Activated T-cell treated with anti-CD3 and anti-CD28 coated beads, Interleukin-2, amount 50 U/mL, for 72 hours (primary cell): ENCODE measurements around the gene MBD3L2. TPM values are rescaled to one million over a fixed set of nuclear protein-coding genes. Genes with fewer than 3 reads are reported as not detected.
"Not testable (repeated sequence)": the region's sequence is repeated elsewhere in the genome, so short reads cannot be mapped to it uniquely, and the experiment has no call there.

ENCODE experiments used
- ATAC-seq, 2 donors: fragments of 150-1000 bp; cut with Tn5 transposase; replicated peaks in 1 of 2; 2 replicates each; pipeline ENCODE4 v1.10.0; 2021; ENCODE audit warnings: moderate library complexity in 2 of 2, mild to moderate bottlenecking in 1 of 2
- DNase-seq, 2 donors: peaks; one replicate each; pipeline ENCODE4 v3.0.0; 2021 to 2022; ENCODE audit warnings: mixed read lengths in 1 of 2
- H3K27ac Mint-ChIP-seq: one replicate; pipeline ENCODE4 v1.8.0; 2022; ENCODE audit warnings: mild to moderate bottlenecking, moderate library complexity, mixed read lengths
- H3K27me3 Mint-ChIP-seq: one replicate; pipeline ENCODE4 v1.8.0; 2022; ENCODE audit warnings: low read depth, mixed read lengths
- H3K36me3 Mint-ChIP-seq, 2 donors: one replicate each; pipeline ENCODE4 v1.8.0; 2022; ENCODE audit warnings: mixed read lengths in 2 of 2, mild to moderate bottlenecking in 1 of 2; ENCODE audit not compliant: insufficient read depth in 2 of 2
- H3K4me1 Mint-ChIP-seq: one replicate; pipeline ENCODE4 v1.8.0; 2022; ENCODE audit warnings: low read depth, mixed read lengths
- H3K4me3 Mint-ChIP-seq, 2 donors: one replicate each; pipeline ENCODE4 v1.8.0; 2022; ENCODE audit warnings: mild to moderate bottlenecking in 2 of 2, mixed read lengths in 2 of 2, moderate library complexity in 2 of 2
- H3K9me3 Mint-ChIP-seq, 2 donors: one replicate each; pipeline ENCODE4 v1.8.0; 2022; ENCODE audit warnings: mixed read lengths in 2 of 2
- total RNA-seq, 2 donors: library from RNA; stranded (reverse); gene quantifications; one replicate each; pipeline ENCODE4 v1.2.3, GENCODE V29; 2022

MBD3L2 gene
- total RNA-seq, 2 donors from 2014 or later = not detected

- H3K9me3 Mint-ChIP-seq, H3K4me1 Mint-ChIP-seq, ATAC-seq, H3K36me3 Mint-ChIP-seq, H3K27me3 Mint-ChIP-seq, H3K27ac Mint-ChIP-seq, H3K4me3 Mint-ChIP-seq, DNase-seq: not testable (repeated sequence)
Observed at GRCh38 chr19:7040079-7040478, 9.0 kb upstream of the MBD3L2 start, which contains the start of gene MBD3L4. MBD3L4 (minus strand) TSS chr19:7040179; CDS start chr19:7040144, 35 bp downstream.

- H3K36me3 Mint-ChIP-seq, H3K27me3 Mint-ChIP-seq, H3K27ac Mint-ChIP-seq, H3K9me3 Mint-ChIP-seq, H3K4me1 Mint-ChIP-seq, H3K4me3 Mint-ChIP-seq, ATAC-seq, DNase-seq: not testable (repeated sequence)
Observed at GRCh38 chr19:7041563-7041962, 7.6 kb upstream of the MBD3L2 start.

- H3K36me3 Mint-ChIP-seq, DNase-seq: not testable (repeated sequence)
Observed at GRCh38 chr19:7051421-7051820, 2.3 kb downstream of the MBD3L2 start.

GRCh38 chr19:7052896-7053295, 3.8 kb downstream of the MBD3L2 start:
- H3K27me3 Mint-ChIP-seq, H3K27ac Mint-ChIP-seq, H3K4me1 Mint-ChIP-seq, H3K9me3 Mint-ChIP-seq, H3K36me3 Mint-ChIP-seq, DNase-seq, H3K4me3 Mint-ChIP-seq: not testable (repeated sequence)
- ATAC-seq = peak; percentile 33 to 64

More at GRCh38 chr19:7051421-7051820, 2.3 kb downstream of the MBD3L2 start:
- not testable (repeated sequence) for H3K9me3 Mint-ChIP-seq, H3K27me3 Mint-ChIP-seq, H3K27ac Mint-ChIP-seq, H3K4me1 Mint-ChIP-seq, ATAC-seq, H3K4me3 Mint-ChIP-seq

- not testable (repeated sequence) for H3K4me1 Mint-ChIP-seq, H3K27me3 Mint-ChIP-seq, H3K36me3 Mint-ChIP-seq, H3K9me3 Mint-ChIP-seq, H3K4me3 Mint-ChIP-seq, DNase-seq, H3K27ac Mint-ChIP-seq
- peak; percentile 51 to 57 for ATAC-seq
Observed at GRCh38 chr19:7054635-7055368, 5.7 kb downstream of the MBD3L2 start.

- ATAC-seq, H3K9me3 Mint-ChIP-seq, H3K4me1 Mint-ChIP-seq, H3K36me3 Mint-ChIP-seq, H3K27ac Mint-ChIP-seq, H3K4me3 Mint-ChIP-seq, DNase-seq, H3K27me3 Mint-ChIP-seq: not testable (repeated sequence)
Observed at GRCh38 chr19:7055679-7056078, 6.6 kb downstream of the MBD3L2 start.

- not testable (repeated sequence) for H3K9me3 Mint-ChIP-seq, H3K27me3 Mint-ChIP-seq, H3K4me3 Mint-ChIP-seq, DNase-seq, H3K4me1 Mint-ChIP-seq, H3K36me3 Mint-ChIP-seq, ATAC-seq, H3K27ac Mint-ChIP-seq
Observed at GRCh38 chr19:7056371-7056770, 7.2 kb downstream of the MBD3L2 start.

- ATAC-seq, H3K4me1 Mint-ChIP-seq, H3K4me3 Mint-ChIP-seq, DNase-seq, H3K27me3 Mint-ChIP-seq, H3K36me3 Mint-ChIP-seq, H3K9me3 Mint-ChIP-seq, H3K27ac Mint-ChIP-seq: not testable (repeated sequence)
Observed at GRCh38 chr19:7058576-7058975, 9.5 kb downstream of the MBD3L2 start, which contains the start of gene MBD3L3. MBD3L3 (minus strand) TSS chr19:7058676; CDS start chr19:7058605, 71 bp downstream.

- H3K9me3 Mint-ChIP-seq, ATAC-seq, H3K27ac Mint-ChIP-seq, H3K27me3 Mint-ChIP-seq, H3K4me1 Mint-ChIP-seq, DNase-seq, H3K36me3 Mint-ChIP-seq, H3K4me3 Mint-ChIP-seq: not testable (repeated sequence)
Observed at GRCh38 chr19:7059977-7060376, 10.9 kb downstream of the MBD3L2 start.

GRCh38 chr19:7063339-7063738, 14.2 kb downstream of the MBD3L2 start:
- Mint-ChIP-seq H3K27ac (no peak overlapping the region), H3K4me1 (peaks cover 2% of the 10 kb centered on the region), H3K27me3 (no peaks in the 10 kb centered on the region), H3K36me3 (no peaks in the 10 kb centered on the region), H3K9me3 (peaks cover 0 to 2% of the 10 kb centered on the region in 2 donors), H3K4me3 (no peak overlapping the region)
- DNase-seq = no peak
- ATAC-seq = peak; percentile 68 to 69

- DNase-seq (no peak), ATAC-seq (peak; percentile 54 to 80)
- H3K27me3 Mint-ChIP-seq = no peaks in the 10 kb centered on the region
- H3K4me1 Mint-ChIP-seq = peaks cover 7% of the 10 kb centered on the region
- peaks cover 0 to 3% of the 10 kb centered on the region in 2 donors for H3K9me3 Mint-ChIP-seq
- H3K36me3 Mint-ChIP-seq = peaks cover 0 to under 1% of the 10 kb centered on the region in 2 donors
- no peak overlapping the region for H3K4me3 Mint-ChIP-seq
- H3K27ac Mint-ChIP-seq = no peak overlapping the region
Observed at GRCh38 chr19:7063764-7064418, 14.8 kb downstream of the MBD3L2 start.

GRCh38 chr19:7067122-7067521, 18.0 kb downstream of the MBD3L2 start:
- not testable (repeated sequence) for ATAC-seq, H3K36me3 Mint-ChIP-seq, H3K27me3 Mint-ChIP-seq, H3K27ac Mint-ChIP-seq, H3K4me3 Mint-ChIP-seq, H3K9me3 Mint-ChIP-seq
- peak in 1 of 2 donors; percentile 20 for DNase-seq
- H3K4me1 Mint-ChIP-seq = peaks cover 16% of the 10 kb centered on the region

- H3K9me3 Mint-ChIP-seq = peaks cover 0 to 2% of the 10 kb centered on the region in 2 donors
- H3K36me3 Mint-ChIP-seq = peaks cover 6 to 15% of the 10 kb centered on the region in 2 donors
- H3K4me1 Mint-ChIP-seq = peaks cover 22% of the 10 kb centered on the region
- ATAC-seq (no peak), DNase-seq (no peak)
- no peak overlapping the region for H3K27ac Mint-ChIP-seq
- H3K4me3 Mint-ChIP-seq = no peak overlapping the region
- no peaks in the 10 kb centered on the region for H3K27me3 Mint-ChIP-seq
Observed at GRCh38 chr19:7067716-7068115, 18.6 kb downstream of the MBD3L2 start.
